PC-3 (cell line): ENCODE measurements around the gene KCNH6. TPM values are rescaled to one million over a fixed set of nuclear protein-coding genes. Genes with fewer than 3 reads are reported as not detected.

ENCODE experiments used
- ATAC-seq: fragments of 200-7000 bp; cut with Tn5 transposase; 2 replicates; pipeline ENCODE4 v1.9.1; 2020; ENCODE audit warnings: mild to moderate bottlenecking, moderate library complexity
- BruUV-seq: library from RNA; stranded (reverse); fragments of 400-500 nt; replicated peaks from 2 replicates; lab custom pipeline; 2021; lab: Mats Ljungman, UMichigan
- CTCF ChIA-PET: fragments of 300-600 bp; sonication (Branson Sonifier 250); formaldehyde crosslinking; loops from one replicate; lab custom pipeline; 2022; ENCODE audit warnings: antibody characterized with exemption; lab: Charles Lee
- POLR2A ChIA-PET: fragments of 300-600 bp; sonication (Branson Sonifier 250); formaldehyde crosslinking; loops from one replicate; lab custom pipeline; 2022; ENCODE audit warnings: antibody characterized with exemption; ENCODE audit not compliant: unreplicated experiment; lab: Charles Lee
- DNase-seq: peaks from one replicate; pipeline ENCODE4 v3.0.0-alpha.2; 2015
- H2AFZ ChIP-seq: fragments of 300-600 bp; sonication (generic); 2 replicates; pipeline ENCODE4 v1.6.0; 2016; ENCODE audit warnings: antibody characterized with exemption, low read length
- H3F3A ChIP-seq: fragments of 300-600 bp; sonication (generic); one replicate; pipeline ENCODE4 v1.6.0; 2017; ENCODE audit warnings: antibody characterized with exemption, low read length, control low read depth, mild to moderate bottlenecking; ENCODE audit not compliant: unreplicated experiment
- H3K27ac ChIP-seq: fragments of 300-600 bp; sonication (generic); 2 replicates; pipeline ENCODE4 v1.5.1; 2016; ENCODE audit warnings: mild to moderate bottlenecking, low read length
- H3K27me3 ChIP-seq: fragments of 300-600 bp; sonication (generic); 2 replicates; pipeline ENCODE4 v1.6.1; 2016; ENCODE audit warnings: low read length, mixed read lengths
- H3K36me3 ChIP-seq: fragments of 300-600 bp; sonication (generic); 2 replicates; pipeline ENCODE4 v1.6.1; 2016; ENCODE audit warnings: low read depth, mixed run types, low read length, mixed read lengths
- H3K4me1 ChIP-seq: fragments of 300-600 bp; sonication (generic); 2 replicates; pipeline ENCODE4 v1.5.1; 2016; ENCODE audit warnings: low read length; ENCODE audit not compliant: insufficient read depth
- H3K4me2 ChIP-seq: fragments of 300-600 bp; sonication (generic); 2 replicates; pipeline ENCODE4 v1.6.0; 2016; ENCODE audit warnings: low read length
- H3K4me3 ChIP-seq: fragments of 300-600 bp; sonication (generic); 2 replicates; pipeline ENCODE4 v1.5.1; 2016; ENCODE audit warnings: mild to moderate bottlenecking, low read length, mixed read lengths
- H3K79me2 ChIP-seq: fragments of 300-600 bp; sonication (generic); 2 replicates; pipeline ENCODE4 v1.6.1; 2017; ENCODE audit warnings: low read length, mixed read lengths
- H3K9ac ChIP-seq: fragments of 300-600 bp; sonication (generic); 2 replicates; pipeline ENCODE4 v1.6.0; 2016; ENCODE audit warnings: mild to moderate bottlenecking, low read length
- H3K9me2 ChIP-seq: fragments of 300-600 bp; sonication (generic); replicated peaks from 2 replicates; pipeline ENCODE4 v1.6.1; 2016; ENCODE audit warnings: mixed run types, low read length, mixed read lengths
- H3K9me3 ChIP-seq: fragments of 300-600 bp; sonication (generic); 2 replicates; pipeline ENCODE4 v1.6.1; 2016; ENCODE audit warnings: low read length, mixed read lengths
- H4K20me1 ChIP-seq: fragments of 300-600 bp; sonication (generic); 2 replicates; pipeline ENCODE4 v1.6.1; 2016; ENCODE audit warnings: low read length, mixed read lengths
- CTCF ChIP-seq: fragments of 300-600 bp; sonication (generic); conservative IDR thresholded peaks from 2 replicates; pipeline ENCODE4 v1.5.1; 2017; ENCODE audit warnings: antibody characterized with exemption, low read depth, mild to moderate bottlenecking, low read length
- EZH2 ChIP-seq: fragments of 300-600 bp; sonication (generic); IDR thresholded peaks from one replicate; pipeline ENCODE4 v1.6.1; 2017; ENCODE audit warnings: antibody characterized with exemption, mild to moderate bottlenecking, low read length; ENCODE audit not compliant: unreplicated experiment
- EZH2phosphoT487 ChIP-seq: fragments of 300-600 bp; sonication (generic); IDR thresholded peaks from 2 replicates; pipeline ENCODE4 v1.6.1; 2018; ENCODE audit warnings: mild to moderate bottlenecking, antibody characterized with exemption, low read length, borderline replicate concordance
- intact Hi-C: fragments of 100-400 bp; cut with micrococcal nuclease; formaldehyde crosslinking; loops from 2 replicates; pipeline ENCODE4 v1.9.0; 2023
- total RNA-seq: library from RNA; depleted of rRNA; stranded (reverse); fragments of >200 nt; gene quantifications from 2 replicates; pipeline ENCODE4 v1.2.3, GENCODE V29; 2014

Gene KCNH6
- total RNA-seq, 1 experiment from 2014 or later, result not detected

GRCh38 chr17:63588797-63589196 lies 65.6 kb downstream of the KCNH6 start:
- no peaks in the 10 kb centered on the region for H3K27me3 ChIP-seq
- ChIA-PET POLR2A (no interaction called here), CTCF (no interaction called here)
- H3K9ac ChIP-seq, result no peak overlapping the region
- intact Hi-C loops, result no loop called here
- no peak overlapping the region for H2AFZ ChIP-seq
- no peaks in the 10 kb centered on the region for H3K9me2 ChIP-seq
- H4K20me1 ChIP-seq, result no peaks in the 10 kb centered on the region
- no peaks in the 10 kb centered on the region for H3K79me2 ChIP-seq
- no peak overlapping the region for H3K27ac ChIP-seq
- no TSS peak for BruUV-seq
- H3K9me3 ChIP-seq, result no peaks in the 10 kb centered on the region
- H3K4me1 ChIP-seq, result peaks cover 23% of the 10 kb centered on the region
- H3K4me3 ChIP-seq, result no peak overlapping the region
- ATAC-seq, result no peak
- DNase-seq, result no peak
- no peak overlapping the region for H3K4me2 ChIP-seq
- H3F3A ChIP-seq, result no peaks in the 10 kb centered on the region
- TF ChIP-seq CTCF (no peak), EZH2phosphoT487 (no peak), EZH2 (no peak)
- H3K36me3 ChIP-seq, result peaks cover 58% of the 10 kb centered on the region

DNA sequence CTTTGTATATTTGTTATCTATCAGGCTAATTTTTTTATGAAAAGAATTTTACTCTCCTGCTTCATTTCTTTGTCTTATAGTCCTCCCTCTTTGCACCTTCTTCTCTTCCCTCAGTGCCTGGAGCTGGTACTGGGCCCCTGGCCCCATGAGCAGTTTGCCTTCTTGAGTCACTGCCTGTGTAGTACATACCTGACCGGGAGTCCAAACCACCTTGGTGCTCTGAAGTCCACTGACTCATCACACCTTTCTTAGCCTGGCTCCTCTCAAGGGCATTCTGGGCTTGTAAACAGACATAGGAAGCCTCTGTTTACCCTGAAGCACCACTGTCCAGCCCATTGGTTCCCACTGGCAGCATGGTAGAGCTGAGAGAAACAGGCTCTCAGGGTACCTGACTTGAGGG lies 66.5 kb downstream of the KCNH6 start:
- Histone ChIP-seq H3K79me2 (no peaks in the 10 kb centered on the region), H3K36me3 (peaks cover 59% of the 10 kb centered on the region), H3K4me2 (no peak overlapping the region), H3K4me1 (peaks cover 23% of the 10 kb centered on the region), H3K27me3 (no peaks in the 10 kb centered on the region), H3K9me2 (no peaks in the 10 kb centered on the region), H3K27ac (no peak overlapping the region), H3K4me3 (no peak overlapping the region), H4K20me1 (no peaks in the 10 kb centered on the region), H2AFZ (no peak overlapping the region), H3K9ac (no peak overlapping the region), H3K9me3 (no peaks in the 10 kb centered on the region), H3F3A (no peaks in the 10 kb centered on the region)
- DNase-seq, result peak; percentile 55
- BruUV-seq, result no TSS peak
- TF ChIP-seq CTCF (no peak), EZH2 (no peak), EZH2phosphoT487 (no peak)
- ATAC-seq, result peak; percentile 54
- POLR2A ChIA-PET, result no interaction called here
- CTCF ChIA-PET, result no interaction called here
- intact Hi-C loops, result no loop called here

- Histone ChIP-seq H3K4me2 (no peak overlapping the region), H3K79me2 (no peaks in the 10 kb centered on the region), H4K20me1 (no peaks in the 10 kb centered on the region), H3K27me3 (no peaks in the 10 kb centered on the region), H3K4me3 (no peak overlapping the region), H2AFZ (no peak overlapping the region), H3K9me2 (no peaks in the 10 kb centered on the region), H3F3A (no peaks in the 10 kb centered on the region), H3K27ac (no peak overlapping the region), H3K36me3 (peaks cover 40% of the 10 kb centered on the region), H3K9ac (no peak overlapping the region), H3K4me1 (peaks cover 18% of the 10 kb centered on the region), H3K9me3 (no peaks in the 10 kb centered on the region)
- BruUV-seq, result TSS peak; percentile 2
- ChIA-PET POLR2A (no interaction called here), CTCF (no interaction called here)
- TF ChIP-seq EZH2, result no peak
- TF ChIP-seq CTCF, result no peak
- no peak for TF ChIP-seq EZH2phosphoT487
- ATAC-seq (no peak), DNase-seq (no peak)
- intact Hi-C loops, result no loop called here
These were observed 69.6 kb downstream of the KCNH6 start for GRCh38 chr17:63592797-63593196.
